Activated CD8-positive, alpha-beta memory T cell treated with anti-CD3 and anti-CD28 coated beads for 48 hours (primary cell): ENCODE data around the gene PSMB7.

ENCODE experiments used
- DNase-seq, 3 experiments: peaks; one replicate each; pipeline ENCODE4 v3.0.0-alpha.2; 2020; ENCODE audit warnings: low read depth in 2 of 3, low spot score in 2 of 3

The PSMB7 gene

DNA sequence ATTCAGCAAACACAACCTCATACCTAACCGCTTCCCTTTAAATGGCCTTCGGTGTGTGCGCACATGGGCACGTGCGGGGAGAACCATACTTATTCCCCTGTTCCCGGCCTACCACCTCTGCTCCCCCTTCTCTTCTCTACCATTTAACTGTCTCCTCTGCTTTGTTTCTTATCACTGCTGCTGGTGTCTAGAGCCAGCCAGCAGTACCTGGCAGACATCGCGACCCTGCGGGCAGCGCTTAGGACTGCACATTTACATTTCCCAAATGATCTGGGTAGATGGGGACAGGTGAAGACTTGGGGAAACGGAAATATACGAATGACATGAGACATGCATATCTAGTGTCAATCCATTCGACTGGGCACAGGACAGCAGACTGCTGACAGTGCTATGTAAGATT lies 56.6 kb downstream of the PSMB7 start:
- DNase-seq: no peak

DNA sequence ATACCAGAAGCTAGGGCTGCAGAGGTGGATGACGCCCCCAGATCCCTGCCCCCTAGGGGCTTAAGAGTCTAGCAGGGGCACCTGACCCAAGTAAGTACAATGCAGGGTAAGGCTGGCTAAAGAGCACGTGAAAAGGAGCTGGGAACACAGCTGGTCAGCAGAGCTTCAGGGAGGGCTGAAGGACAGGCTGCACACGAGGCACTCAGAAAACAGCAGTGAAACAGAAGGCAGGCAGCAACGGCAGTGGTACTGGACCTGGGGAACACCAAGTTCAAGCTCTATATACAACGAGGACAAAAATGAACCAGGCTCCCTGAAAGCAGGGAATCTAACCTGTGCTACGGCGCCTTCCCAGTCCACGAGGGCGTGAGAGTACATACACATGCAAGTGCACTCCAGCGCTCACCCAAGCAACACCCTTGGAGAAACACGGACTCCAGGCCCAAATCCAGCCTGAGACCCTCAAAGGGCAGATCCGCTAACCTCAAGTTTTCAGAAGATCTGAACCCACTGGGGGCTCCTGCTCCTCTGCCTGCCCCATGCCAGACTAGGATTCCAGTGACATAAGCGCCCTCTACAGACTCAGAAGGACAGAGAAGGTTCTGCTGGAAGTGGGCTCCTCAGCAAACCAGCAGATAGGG lies 57.4 kb downstream of the PSMB7 start:
- no peak for DNase-seq

DNA sequence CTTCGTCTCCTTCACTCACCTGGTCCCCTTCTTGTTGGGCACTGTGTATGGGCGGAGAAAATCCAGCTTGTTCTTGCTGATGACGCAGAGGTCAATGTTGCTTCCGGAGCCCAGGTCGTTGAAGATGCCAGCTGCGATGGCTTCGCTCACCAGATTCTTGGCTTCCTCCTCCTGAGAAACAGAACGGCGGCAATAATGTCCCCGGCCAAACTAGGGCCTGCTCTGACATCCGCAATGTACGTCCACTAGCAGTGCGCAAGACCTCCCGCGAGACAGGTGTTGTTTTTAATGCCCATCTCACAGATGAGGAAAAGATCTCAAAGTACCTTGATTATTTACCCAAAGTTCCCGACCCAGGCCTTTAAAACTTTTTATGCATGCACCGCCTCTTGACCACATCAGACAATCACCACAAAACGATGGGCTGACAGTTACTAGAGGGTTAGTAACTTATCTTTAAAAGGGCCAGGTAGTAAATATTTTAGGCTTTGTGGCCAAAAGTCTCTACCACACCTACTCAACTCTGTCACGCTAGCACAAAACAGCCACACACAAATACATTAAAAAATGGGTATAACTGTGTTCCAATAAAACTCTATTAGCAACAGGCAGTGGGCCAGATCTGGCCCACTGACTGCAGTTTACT lies 58.4 kb downstream of the PSMB7 start:
- no peak for DNase-seq

DNA sequence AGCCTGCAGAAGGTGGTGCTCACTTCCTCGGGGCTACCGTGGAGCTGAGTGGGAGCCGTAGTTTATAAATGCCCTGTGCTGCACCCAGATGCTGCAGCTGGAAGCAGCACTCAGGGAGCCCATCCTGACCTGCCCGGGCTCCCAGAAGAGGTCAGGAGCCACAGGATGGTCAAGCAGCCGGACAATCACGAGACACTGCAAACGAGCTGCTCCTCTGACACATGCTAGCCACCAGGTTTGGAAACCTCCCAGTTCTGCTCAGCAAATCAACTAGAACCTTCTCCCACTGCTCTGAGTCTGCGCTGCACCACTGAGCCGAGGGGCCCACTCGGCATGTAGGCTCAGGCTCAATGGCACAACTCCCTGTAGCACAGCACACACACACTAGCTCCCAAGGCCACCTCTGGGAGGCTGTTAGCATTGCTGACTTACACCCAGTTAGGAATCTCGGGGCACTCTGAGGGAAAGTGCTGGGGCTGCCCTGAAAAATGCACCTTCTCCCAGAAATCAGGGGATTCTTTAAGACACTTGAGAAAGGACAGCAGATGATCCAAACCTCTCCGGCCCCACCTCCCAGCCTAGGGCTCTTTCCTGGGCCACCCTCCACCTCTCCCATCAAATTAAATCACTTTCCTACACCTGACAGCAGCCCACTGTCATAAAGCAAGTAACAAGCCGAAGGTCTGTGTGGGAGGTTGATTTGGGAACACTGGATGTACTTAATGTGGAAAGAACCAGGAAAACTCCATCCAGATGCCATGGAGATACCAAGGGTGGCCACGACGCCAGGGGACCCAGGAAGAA lies 59.1 kb downstream of the PSMB7 start:
- no peak for DNase-seq

DNA sequence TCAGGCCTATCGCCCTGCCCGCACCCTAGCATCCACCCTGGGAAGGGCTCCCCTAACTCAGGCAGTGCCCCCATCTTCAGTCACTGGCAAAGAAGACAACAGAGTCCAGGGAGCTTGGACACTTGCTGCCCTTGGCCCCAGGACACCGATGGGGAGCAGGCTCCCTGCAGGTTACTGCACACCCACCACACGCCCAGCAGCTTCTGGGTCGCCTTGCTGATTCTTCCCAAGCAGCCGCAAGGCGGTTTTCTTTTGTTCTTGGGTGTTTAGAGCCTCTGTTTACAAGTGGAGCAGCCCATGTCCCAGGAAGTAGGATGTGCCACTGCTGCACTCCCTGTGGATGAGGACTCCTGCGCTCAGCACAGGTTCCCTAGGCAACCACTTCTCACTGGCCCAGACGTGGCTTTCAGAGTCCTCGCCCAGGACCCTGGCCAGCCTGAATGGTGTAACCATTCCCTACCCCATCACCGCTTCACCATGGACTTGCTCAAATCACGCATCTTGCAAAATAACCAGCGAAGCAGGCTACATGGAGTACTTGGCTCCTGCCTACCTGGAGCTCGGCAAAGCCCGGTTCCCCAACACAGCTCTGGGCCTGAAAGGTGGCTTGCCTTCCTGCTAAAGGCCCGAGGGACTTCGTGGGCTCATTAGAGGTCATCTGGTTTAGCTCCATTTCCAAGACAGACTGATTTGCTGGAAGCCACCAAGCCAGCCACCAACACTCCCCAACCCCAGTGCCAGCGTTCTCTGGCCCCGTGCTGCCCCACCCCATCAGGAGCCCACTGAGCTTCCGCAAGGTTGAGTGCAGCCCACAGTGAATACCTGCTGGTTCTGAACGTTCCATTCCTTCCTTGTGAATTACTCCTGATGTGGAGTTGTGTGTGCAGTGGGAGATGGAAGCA lies 60.0 kb downstream of the PSMB7 start:
- DNase-seq: no peak

DNA sequence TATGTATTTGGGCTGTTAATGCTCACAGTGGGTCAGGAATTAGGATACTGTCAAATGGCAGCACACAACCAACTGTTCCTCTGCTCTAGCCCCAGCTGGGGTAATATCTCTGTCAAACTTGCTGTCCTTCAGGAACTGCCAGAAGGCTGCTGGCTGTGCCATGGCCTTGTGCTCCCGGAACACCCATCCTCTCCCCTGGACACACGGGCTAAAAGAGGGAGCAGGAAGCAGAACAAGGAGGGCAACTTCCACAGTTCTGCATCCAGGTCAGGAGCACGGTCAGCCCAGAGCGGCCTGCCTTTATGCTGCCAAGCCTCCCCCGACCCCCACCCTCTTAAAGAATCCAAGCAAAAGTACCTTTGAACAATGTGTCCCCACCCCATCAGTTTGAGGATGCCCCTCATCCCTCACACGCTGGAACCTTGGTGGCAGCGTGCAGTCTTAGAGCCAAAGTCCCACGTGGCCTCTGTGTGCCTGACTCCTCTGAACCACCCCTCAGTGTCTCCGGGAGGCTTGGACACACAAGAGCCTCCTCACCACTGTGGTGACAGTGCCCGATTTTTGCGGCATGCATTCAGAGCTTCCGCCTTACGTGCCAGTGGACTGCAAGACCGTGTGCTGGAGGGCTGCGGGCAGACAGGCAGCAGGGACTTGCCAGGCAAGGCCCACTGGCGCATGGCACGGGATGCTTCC lies 60.8 kb downstream of the PSMB7 start:
- DNase-seq: no peak

DNA sequence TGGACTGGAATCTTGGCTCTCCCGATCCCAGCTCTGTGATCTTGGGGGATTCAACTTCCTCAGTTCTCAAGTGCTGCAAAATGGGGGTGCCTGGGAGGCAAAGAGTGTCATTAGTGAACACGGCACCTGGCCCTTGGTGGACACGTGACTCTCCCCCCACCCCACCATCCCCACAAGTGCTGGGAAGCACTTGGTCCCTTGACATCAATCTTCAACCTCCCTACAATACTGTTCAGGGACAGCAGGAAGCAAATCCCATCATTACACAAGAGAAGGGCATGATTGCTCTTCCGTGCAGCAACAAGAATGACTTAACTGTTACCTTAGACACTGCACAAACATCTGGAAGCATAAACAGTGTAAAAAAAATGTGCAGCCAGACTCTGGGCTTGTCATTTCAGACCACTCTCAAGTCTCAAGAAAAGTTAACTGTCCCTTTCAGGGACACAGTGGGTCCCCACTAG lies 61.4 kb downstream of the PSMB7 start:
- DNase-seq: no peak

DNA sequence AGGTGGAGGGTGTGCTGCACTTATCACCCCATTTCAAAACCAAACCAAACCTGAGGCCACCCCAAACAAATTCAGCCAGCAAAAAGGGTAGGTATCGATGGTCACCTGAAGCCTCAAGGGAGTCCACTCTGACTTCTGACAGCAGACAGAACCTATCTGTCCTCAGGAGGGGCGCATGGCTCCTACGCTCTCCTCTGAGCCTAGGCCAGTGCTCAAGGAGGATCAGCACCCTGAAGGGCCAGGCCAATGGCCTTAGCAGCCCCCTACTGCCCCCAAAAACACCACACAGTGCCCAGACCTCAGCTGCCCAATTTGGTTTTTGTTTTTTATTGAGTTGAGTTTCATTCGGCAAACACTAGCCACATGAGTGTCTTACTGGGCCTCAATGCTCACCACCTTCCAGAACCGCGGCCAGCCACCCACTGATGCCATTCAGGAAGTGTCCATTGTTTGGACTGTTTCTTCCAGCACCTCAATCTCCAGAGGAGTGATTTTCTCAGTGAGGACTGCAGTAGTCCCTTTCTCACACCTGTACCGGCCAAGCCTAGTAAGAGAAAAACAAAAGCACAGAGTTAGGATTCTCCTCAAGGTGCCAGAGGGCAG lies 62.0 kb downstream of the PSMB7 start:
- no peak for DNase-seq

DNA sequence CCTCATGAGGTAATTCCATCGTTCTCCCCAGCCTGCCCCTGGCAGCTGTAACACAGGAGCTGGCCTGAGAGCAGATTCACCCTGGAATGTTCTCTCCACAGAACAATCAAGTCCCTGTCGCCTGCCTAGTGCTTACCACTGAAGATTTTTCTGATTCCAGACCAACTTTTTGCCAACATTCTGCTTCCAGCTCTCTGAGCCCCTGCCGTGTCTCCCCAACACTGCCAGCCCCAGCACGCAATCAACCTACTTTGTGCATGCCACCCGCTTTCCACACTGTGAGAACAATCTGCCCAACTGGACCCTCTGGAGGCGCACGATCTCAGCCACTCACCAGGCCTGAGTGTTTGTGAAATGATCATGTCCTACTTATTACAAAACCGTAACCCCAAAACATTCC lies 62.6 kb downstream of the PSMB7 start:
- no peak for DNase-seq

DNA sequence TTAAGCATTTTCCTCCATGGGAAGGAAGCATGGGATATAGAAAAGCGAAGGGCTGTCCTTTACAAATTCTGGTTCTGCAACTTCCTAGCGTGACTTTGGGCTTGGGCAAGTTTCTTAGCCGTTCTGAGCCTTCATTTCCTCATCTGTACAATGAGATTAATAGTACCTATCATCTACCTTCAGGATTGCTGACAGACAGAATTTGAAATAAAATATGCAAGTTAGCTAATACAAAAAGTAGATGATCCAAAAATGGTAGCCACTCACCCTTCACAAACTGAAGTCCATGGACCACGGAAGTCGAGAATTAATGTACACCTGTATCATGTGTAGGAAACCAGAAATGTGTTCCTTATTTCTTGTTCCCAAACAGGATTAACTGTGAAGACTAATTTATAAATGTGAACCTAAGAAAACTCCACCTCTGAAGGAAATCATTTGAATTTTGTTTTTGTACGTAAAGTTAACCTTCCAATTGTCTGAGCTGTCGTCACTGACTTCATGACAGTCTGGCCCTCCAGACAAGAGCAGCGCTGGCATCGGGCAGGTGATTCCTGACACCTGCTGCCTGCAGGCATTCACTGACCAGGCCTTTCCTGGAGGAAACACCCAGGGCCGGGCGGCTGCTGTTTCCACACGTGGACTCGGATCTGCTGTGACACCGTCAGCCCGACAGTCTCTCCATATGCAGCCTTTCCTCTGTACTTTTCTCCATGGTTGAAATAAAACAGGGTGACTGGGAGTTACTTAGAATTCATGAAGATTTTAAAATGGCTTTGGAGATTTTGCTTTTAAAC lies 63.4 kb downstream of the PSMB7 start:
- DNase-seq: no peak

DNA sequence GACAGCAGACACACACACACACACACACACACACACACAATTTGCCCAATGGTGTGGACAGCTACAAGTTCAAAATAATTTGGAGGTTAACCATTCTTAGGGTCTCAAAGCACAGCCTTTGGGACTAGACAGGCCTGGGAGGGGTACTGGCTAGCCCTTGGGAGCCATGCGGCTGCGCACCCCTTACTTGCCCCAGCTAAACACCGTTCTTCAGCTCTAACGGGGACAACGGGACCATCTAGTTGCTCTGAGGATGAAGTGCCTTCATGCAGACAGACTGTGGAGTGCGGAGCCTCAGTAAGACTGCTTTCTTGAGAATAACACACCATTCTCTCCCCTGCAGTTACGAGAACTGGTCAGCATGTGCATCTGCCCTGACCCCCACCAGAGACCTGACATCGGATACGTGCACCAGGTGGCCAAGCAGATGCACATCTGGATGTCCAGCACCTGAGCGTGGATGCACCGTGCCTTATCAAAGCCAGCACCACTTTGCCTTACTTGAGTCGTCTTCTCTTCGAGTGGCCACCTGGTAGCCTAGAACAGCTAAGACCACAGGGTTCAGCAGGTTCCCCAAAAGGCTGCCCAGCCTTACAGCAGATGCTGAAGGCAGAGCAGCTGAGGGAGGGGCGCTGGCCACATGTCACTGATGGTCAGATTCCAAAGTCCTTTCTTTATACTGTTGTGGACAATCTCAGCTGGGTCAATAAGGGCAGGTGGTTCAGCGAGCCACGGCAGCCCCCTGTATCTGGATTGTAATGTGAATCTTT lies 64.6 kb downstream of the PSMB7 start:
- no peak for DNase-seq

DNA sequence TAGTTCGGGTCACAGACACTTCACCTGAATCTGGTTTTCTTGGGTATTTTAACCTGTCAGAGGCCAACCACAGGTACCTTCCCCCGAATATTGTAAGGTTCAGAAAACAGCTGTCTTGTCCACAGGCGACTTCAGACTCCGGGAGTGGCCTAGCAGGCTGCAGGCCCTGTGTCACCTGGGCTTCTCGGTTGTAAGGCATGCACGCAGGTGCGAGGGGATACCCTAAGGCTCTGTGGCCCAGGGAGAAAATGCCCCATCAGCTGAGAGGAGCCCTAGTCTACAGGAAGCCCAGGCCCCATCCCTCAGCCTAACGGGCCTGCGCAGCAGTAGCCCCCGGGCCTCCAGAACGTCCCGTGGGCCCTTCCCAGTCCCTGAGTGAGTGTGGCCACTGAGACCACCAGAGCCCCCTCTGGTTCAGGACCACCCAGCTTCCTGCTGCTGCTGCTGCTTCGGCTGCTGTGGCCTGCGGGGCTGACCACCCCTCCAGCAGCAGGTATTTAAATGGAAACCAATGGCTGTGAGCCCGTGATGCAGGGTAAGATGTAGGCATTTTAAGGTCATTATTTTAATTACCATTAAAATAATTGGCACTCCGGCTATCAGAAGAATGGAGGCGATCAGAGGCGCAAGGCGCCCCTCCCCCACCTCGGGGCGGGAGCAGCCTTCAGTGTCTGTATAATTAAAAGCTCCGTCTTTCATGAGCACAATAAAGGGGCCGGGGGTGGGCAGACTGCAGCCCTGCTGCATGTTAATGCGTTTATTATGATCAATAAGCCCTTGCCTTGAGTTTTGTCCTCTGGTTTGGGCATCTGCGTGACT lies 65.4 kb downstream of the PSMB7 start:
- no peak for DNase-seq

DNA sequence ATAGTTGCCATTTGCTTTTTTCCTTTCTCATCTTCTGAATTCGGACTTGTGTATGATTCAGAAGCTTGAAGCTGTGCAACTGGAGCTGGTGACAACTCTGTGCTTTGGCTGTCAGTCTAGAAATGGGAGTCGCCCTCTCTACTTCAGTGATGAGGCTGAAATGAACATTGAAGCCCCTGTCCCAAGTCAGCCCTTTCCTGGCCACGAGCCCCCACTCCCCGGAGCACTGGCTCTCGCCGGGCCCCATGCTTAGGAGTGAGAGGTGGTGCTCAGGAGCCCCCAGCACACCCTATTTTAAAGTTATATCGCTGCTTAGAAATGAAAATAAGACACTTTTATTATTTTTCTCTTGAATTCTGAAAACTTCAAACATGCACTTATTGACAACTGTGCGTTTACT lies 66.0 kb downstream of the PSMB7 start:
- DNase-seq: no peak

DNA sequence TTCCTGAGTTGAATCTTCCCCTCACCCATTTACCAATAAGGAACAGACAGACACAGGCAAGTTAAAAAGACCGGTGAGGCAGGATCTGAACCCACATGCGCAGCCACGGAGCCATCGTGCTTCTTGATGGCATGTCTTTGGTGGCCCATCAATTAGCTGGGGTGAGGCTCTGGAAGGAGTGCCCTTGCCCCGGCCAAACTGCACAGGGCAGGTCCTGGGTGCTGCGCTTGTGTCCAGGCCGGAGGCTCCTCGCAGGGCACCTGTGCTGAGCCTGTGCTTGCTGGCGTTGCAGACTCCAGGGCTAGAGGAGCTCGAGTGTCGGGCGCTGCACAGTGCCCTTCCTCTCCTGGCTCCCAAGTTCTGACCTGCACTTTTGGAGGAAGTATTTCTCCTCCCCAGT lies 66.4 kb downstream of the PSMB7 start:
- no peak for DNase-seq

DNA sequence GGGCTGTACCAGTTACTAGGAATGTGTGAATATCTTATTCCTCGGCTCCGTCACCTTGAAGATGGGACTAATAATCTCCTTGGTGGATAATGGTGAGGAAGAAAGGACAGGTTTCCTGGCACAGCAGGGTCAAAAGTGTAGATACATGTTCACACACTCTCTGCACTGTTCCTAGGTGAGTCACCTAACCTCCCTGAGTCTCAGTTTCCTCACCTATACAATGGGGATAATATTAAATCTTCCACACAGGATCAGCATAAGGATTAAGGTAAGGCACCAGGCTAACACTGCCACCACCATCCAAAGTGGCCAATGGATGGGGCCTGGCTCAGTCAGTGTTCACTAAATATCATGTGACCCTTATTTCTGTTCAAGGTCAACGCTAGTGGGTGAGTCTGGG lies 66.9 kb downstream of the PSMB7 start:
- DNase-seq: no peak

DNA sequence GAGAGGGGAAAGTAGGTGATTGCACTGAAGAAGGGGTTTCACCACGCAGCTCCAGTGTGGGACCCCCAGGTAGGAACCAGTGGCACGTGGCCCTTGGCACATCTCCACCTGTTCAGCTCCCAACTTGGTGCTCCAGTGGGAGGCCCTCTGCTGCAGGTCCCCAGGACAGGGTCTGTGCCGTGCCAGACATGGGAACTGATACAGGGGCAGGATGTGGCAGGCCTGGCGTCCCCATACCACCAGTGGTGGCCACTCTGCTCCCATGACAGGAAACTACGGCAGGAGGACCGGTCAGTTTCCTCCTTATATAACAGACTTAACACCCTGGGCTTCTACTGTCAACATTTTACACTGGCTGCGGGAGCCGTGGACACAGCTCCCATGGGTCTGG lies 67.3 kb downstream of the PSMB7 start:
- DNase-seq: no peak

DNA sequence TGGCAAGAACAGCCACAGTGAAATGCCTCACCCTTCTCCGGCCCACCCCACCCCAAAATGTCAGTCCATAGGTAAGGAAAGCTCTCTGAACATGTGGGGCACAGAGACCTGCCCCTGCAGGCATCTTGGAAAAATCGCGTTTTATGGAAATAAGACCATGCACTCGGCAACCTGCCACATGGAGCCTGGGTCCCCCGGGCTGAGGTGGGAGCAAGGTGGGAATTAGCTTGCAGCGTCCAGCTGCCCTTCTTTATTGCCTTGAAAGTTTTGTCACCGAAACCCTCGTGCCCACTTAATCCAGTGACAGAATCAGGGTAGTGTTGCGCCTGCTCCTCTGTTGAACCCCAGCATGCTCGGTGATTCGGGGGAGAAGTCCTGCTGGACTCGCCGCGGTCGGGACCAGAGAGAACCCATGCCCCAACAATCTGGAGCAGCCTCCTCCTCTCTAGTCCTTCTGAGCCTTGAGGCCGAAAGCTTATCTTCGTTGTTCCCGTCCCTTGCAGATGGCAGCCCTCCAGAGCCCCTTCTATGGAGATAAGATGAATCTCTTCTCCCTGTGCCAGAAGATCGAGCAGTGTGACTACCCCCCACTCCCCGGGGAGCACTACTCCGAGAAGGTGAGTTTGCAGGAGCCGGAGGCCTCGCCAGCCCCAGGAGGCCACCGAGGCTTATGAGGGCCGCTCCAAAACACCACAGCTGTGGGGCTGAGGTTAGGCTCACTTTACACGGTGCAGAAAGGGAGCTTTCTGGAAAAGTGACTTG lies 67.9 kb downstream of the PSMB7 start:
- no peak for DNase-seq
